KMS-11 (cell line): ENCODE results near the gene ETNK2.

Experiments used
- H2AFZ ChIP-seq: fragments of 200-600 bp; sonication (generic); 2 replicates; pipeline ENCODE4 v1.6.1; 2016; ENCODE audit warnings: antibody characterized with exemption, mixed run types, low read depth
- H3K27ac ChIP-seq: fragments of 200-600 bp; sonication (generic); 2 replicates; pipeline ENCODE4 v1.6.1; 2016; ENCODE audit warnings: mild to moderate bottlenecking, mixed run types
- H3K27me3 ChIP-seq: fragments of 200-600 bp; sonication (generic); 2 replicates; pipeline ENCODE4 v1.6.1; 2017; ENCODE audit warnings: mild to moderate bottlenecking, low read depth, mixed run types, moderate library complexity; ENCODE audit not compliant: insufficient read depth
- H3K36me3 ChIP-seq: fragments of 200-600 bp; sonication (generic); 2 replicates; pipeline ENCODE4 v1.6.1; 2017; ENCODE audit warnings: mild to moderate bottlenecking, mixed run types; ENCODE audit not compliant: insufficient read depth
- H3K4me1 ChIP-seq: fragments of 200-600 bp; sonication (generic); 2 replicates; pipeline ENCODE4 v1.6.1; 2016; ENCODE audit warnings: mild to moderate bottlenecking, low read depth, mixed run types; ENCODE audit not compliant: poor library complexity, severe bottlenecking
- H3K4me2 ChIP-seq: fragments of 200-600 bp; sonication (generic); 2 replicates; pipeline ENCODE4 v1.7.0; 2016; ENCODE audit warnings: mild to moderate bottlenecking, mixed run types
- H3K4me3 ChIP-seq: fragments of 200-600 bp; sonication (generic); IDR thresholded peaks from 2 replicates; pipeline ENCODE4 v1.6.1; 2017; ENCODE audit warnings: low read depth, low read length, mixed read lengths; ENCODE audit not compliant: insufficient read depth
- H3K79me2 ChIP-seq: fragments of 200-600 bp; sonication (generic); 2 replicates; pipeline ENCODE4 v1.6.1; 2016; ENCODE audit warnings: low read depth, mixed run types; ENCODE audit not compliant: insufficient read depth
- H3K9ac ChIP-seq: fragments of 200-600 bp; sonication (generic); 2 replicates; pipeline ENCODE4 v1.6.1; 2016; ENCODE audit warnings: mild to moderate bottlenecking, mixed run types
- H4K20me1 ChIP-seq: fragments of 200-600 bp; sonication (generic); 2 replicates; pipeline ENCODE4 v1.6.1; 2016; ENCODE audit warnings: mild to moderate bottlenecking, mixed run types; ENCODE audit not compliant: insufficient read depth
- CTCF ChIP-seq: fragments of 200-600 bp; sonication (generic); conservative IDR thresholded peaks from 2 replicates; pipeline ENCODE4 v1.6.1; 2017; ENCODE audit warnings: low read depth, mild to moderate bottlenecking, antibody characterized with exemption, low read length, moderate library complexity, mixed read lengths

Gene ETNK2

GRCh38 chr1:204152310-204153044, 633 bp upstream of the ETNK2 start:
- no peak overlapping the region for H3K9ac ChIP-seq
- no peak overlapping the region for H3K27ac ChIP-seq
- no peak overlapping the region for H3K4me3 ChIP-seq
- peak overlapping the region; percentile 15; the same call in 1 of the 2 replicates for H2AFZ ChIP-seq
- H3K4me2 ChIP-seq = no peak overlapping the region; the same call in 1 of the 2 replicates
- H3K4me1 ChIP-seq = no peaks in the 10 kb centered on the region
- no peak for TF ChIP-seq CTCF
- H3K79me2 ChIP-seq = no peaks in the 10 kb centered on the region
- H3K36me3 ChIP-seq = no peaks in the 10 kb centered on the region
- H3K27me3 ChIP-seq = peaks cover 11% of the 10 kb centered on the region; the same call in 1 of the 2 replicates
- H4K20me1 ChIP-seq = no peaks in the 10 kb centered on the region

- no peaks in the 10 kb centered on the region for H3K79me2 ChIP-seq
- H3K9ac ChIP-seq = no peak overlapping the region
- no peak overlapping the region for H3K4me3 ChIP-seq
- no peak for TF ChIP-seq CTCF
- H3K4me1 ChIP-seq = no peaks in the 10 kb centered on the region
- no peaks in the 10 kb centered on the region for H4K20me1 ChIP-seq
- no peak overlapping the region for H3K4me2 ChIP-seq
- no peaks in the 10 kb centered on the region for H3K36me3 ChIP-seq
- H3K27me3 ChIP-seq = peaks cover 14% of the 10 kb centered on the region; the same call in 1 of the 2 replicates
- no peak overlapping the region for H3K27ac ChIP-seq
- H2AFZ ChIP-seq = no peak overlapping the region
Observed at GRCh38 chr1:204150702-204151551, 917 bp downstream of the ETNK2 start.

DNA sequence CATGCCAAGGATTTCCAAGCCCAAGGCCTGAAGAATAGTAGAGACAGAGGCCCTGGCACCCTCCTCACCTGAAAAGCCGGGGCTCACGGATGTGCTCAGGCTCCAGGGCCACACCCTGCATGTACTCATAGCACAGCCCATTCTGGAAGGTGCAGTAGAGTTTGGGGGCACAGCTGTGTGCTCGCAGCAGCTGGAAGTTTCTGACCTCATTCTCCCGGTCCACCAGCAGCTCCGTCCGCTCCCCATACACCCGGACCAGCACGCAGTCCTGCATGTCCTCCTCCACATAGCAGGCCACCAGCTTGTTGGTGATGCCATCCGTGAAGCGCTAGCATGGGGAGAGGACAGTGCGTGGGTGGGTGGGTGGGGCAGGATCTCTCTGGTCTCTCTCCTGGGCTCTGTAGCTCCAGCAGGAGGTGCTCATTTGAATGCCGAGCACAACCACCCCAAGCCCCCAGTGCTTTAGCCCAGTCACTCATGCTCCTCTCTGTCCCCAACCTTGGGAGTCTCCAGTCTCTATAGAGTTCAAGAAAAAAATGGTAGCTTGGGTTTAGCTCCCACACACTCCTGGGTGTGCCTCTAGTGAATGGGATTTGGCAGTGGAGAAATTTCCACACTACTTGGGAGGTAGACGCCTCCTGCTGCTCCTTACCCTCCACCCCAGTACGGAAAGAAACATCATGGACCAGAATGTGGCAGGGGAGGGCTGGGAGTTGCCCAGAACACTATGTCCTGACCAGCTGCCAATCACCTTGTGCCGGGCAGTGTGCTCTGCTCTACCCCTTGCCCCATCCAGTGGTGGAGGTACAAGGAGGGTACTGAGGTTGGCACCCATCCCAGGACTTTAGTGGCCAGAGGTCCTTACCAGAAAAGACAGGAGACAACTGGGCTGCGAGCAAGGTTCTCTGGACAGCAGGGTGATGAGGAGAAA, 1.9 kb downstream of the ETNK2 start:
- no peaks in the 10 kb centered on the region for H3K79me2 ChIP-seq
- H3K27ac ChIP-seq = no peak overlapping the region
- H3K4me2 ChIP-seq = no peak overlapping the region

More for the DNA sequence above, 1.9 kb downstream of the ETNK2 start:
- no peak for TF ChIP-seq CTCF
- Histone ChIP-seq H3K9ac (no peak overlapping the region), H4K20me1 (no peaks in the 10 kb centered on the region), H3K36me3 (no peaks in the 10 kb centered on the region), H3K27me3 (peaks cover 20% of the 10 kb centered on the region; the same call in 1 of the 2 replicates), H2AFZ (no peak overlapping the region), H3K4me1 (no peaks in the 10 kb centered on the region), H3K4me3 (no peak overlapping the region)
